HG02870 (cell line): ENCODE data around the gene E2F3.
"Not testable (repeated sequence)": the region's sequence is repeated elsewhere in the genome, so short reads cannot be mapped to it uniquely, and the experiment has no call there.

Source experiments
- ATAC-seq: cut with Tn5 transposase; IDR thresholded peaks from one replicate; pipeline ENCODE4 v1.9.1; 2021; ENCODE audit warnings: mild to moderate bottlenecking, moderate library complexity; ENCODE audit not compliant: unreplicated experiment

The E2F3 gene

GRCh38 chr6:20464847-20465246, 63.2 kb downstream of the E2F3 start:
- ATAC-seq = no peak

- ATAC-seq = not testable (repeated sequence)
Measured at GRCh38 chr6:20465616-20466015, 63.9 kb downstream of the E2F3 start.

GRCh38 chr6:20467437-20467836, 65.8 kb downstream of the E2F3 start:
- peak; percentile 61 for ATAC-seq

GRCh38 chr6:20468209-20468608, 66.5 kb downstream of the E2F3 start:
- no peak for ATAC-seq

GRCh38 chr6:20472748-20473147, 71.1 kb downstream of the E2F3 start:
- no peak for ATAC-seq

- no peak for ATAC-seq
Measured at GRCh38 chr6:20473518-20473917, 71.8 kb downstream of the E2F3 start.

- no peak for ATAC-seq
Measured at GRCh38 chr6:20474874-20475542, 73.3 kb downstream of the E2F3 start.

- ATAC-seq = no peak
Measured at GRCh38 chr6:20476501-20477043, 74.9 kb downstream of the E2F3 start.

GRCh38 chr6:20477485-20477884, 75.8 kb downstream of the E2F3 start:
- no peak for ATAC-seq

GRCh38 chr6:20479060-20479459, 77.4 kb downstream of the E2F3 start:
- ATAC-seq = no peak

GRCh38 chr6:20479526-20479925, 77.8 kb downstream of the E2F3 start:
- no peak for ATAC-seq

- no peak for ATAC-seq
Measured at GRCh38 chr6:20481281-20481680, 79.6 kb downstream of the E2F3 start.

GRCh38 chr6:20483887-20484497, 82.3 kb downstream of the E2F3 start:
- ATAC-seq = no peak

GRCh38 chr6:20486641-20487040, 85.0 kb downstream of the E2F3 start:
- ATAC-seq = no peak

- ATAC-seq = no peak
Measured at GRCh38 chr6:20487669-20488375, 86.1 kb downstream of the E2F3 start.

GRCh38 chr6:20490591-20490990, 88.9 kb downstream of the E2F3 start:
- ATAC-seq = no peak

- ATAC-seq = no peak
Measured at GRCh38 chr6:20492099-20492498, 90.4 kb downstream of the E2F3 start.

- no peak for ATAC-seq
Measured at GRCh38 chr6:20497216-20498040, 95.7 kb downstream of the E2F3 start.

GRCh38 chr6:20498041-20498385, 96.3 kb downstream of the E2F3 start:
- no peak for ATAC-seq

- ATAC-seq = no peak
Measured at GRCh38 chr6:20509212-20509611, 107.5 kb downstream of the E2F3 start.

- no peak for ATAC-seq
Measured at GRCh38 chr6:20511852-20512251, 110.2 kb downstream of the E2F3 start.
